H1 (cell line): Measurements from ENCODE around the gene LLGL1. TPM values are rescaled to one million over a fixed set of nuclear protein-coding genes. Genes with fewer than 3 reads are reported as not detected.

ENCODE experiments used
- CTCF ChIA-PET: fragments of 300-600 bp; sonication (Branson Sonifier 250); formaldehyde crosslinking; loops from one replicate; lab custom pipeline; 2021; ENCODE audit not compliant: partially characterized antibody; lab: Charles Lee
- POLR2A ChIA-PET: fragments of 300-600 bp; sonication (Branson Sonifier 250); formaldehyde crosslinking; loops from one replicate; lab custom pipeline; 2021; ENCODE audit warnings: inconsistent platforms; ENCODE audit not compliant: partially characterized antibody; lab: Charles Lee
- DNase-seq, 2 experiments: peaks; one replicate each; pipeline versions ENCODE4 v3.0.0 to v3.0.0-alpha.2; 2010 to 2022; ENCODE audit warnings: low spot score in 2 of 2, low read depth in 1 of 2, mixed read lengths in 1 of 2
- FAIRE-seq: peaks from 2 replicates; lab custom pipeline; 2011; peaks lifted over from hg19 to GRCh38; lab: Jason Lieb, UNC
- H2AFZ ChIP-seq: 2 replicates; pipeline ENCODE4 v1.8.1; 2012; ENCODE audit warnings: low read length, inconsistent platforms
- H2AK5ac ChIP-seq: 2 replicates; pipeline ENCODE4 v1.6.1; 2013; ENCODE audit warnings: low read depth, low read length
- H2BK120ac ChIP-seq: replicated peaks from 2 replicates; pipeline ENCODE3; 2013; ENCODE audit warnings: low read depth, low read length, inconsistent platforms
- H2BK12ac ChIP-seq: 2 replicates; pipeline ENCODE4 v1.6.1; 2013; ENCODE audit warnings: low read depth, low read length
- H2BK15ac ChIP-seq: 2 replicates; pipeline ENCODE4 v1.6.1; 2013; ENCODE audit warnings: low read length
- H2BK20ac ChIP-seq: 2 replicates; pipeline ENCODE4 v1.6.1; 2013; ENCODE audit warnings: low read length
- H2BK5ac ChIP-seq: 2 replicates; pipeline ENCODE4 v1.6.1; 2013; ENCODE audit warnings: low read depth, low read length
- H3K14ac ChIP-seq: 2 replicates; pipeline ENCODE4 v1.6.1; 2013; ENCODE audit warnings: inconsistent platforms; ENCODE audit not compliant: insufficient read length
- H3K18ac ChIP-seq: 2 replicates; pipeline ENCODE4 v1.6.1; 2013; ENCODE audit warnings: low read length; ENCODE audit errors: extremely low read depth
- H3K23ac ChIP-seq: 2 replicates; pipeline ENCODE4 v1.6.1; 2013; ENCODE audit warnings: inconsistent platforms; ENCODE audit not compliant: insufficient read length
- H3K23me2 ChIP-seq: 2 replicates; pipeline ENCODE4 v1.6.1; 2013; ENCODE audit warnings: low read depth, low read length
- H3K27ac ChIP-seq: 2 replicates; pipeline ENCODE4 v1.6.1; 2011; ENCODE audit warnings: low read depth, low read length, inconsistent platforms
- H3K27me3 ChIP-seq, 4 experiments: replicated peaks in 1 of 4; 1 replicate in 1 of 4; 2 replicates in 3 of 4; pipeline versions ENCODE4 v1.6.1 to v1.8.1; 2011 to 2013; ENCODE audit warnings: low read length in 3 of 4, mild to moderate bottlenecking in 3 of 4, inconsistent platforms in 2 of 4, mixed read lengths in 2 of 4, moderate library complexity in 1 of 4; ENCODE audit not compliant: control insufficient read depth in 3 of 4, insufficient read depth in 3 of 4; ENCODE audit errors: extremely low read depth in 1 of 4
- H3K36me3 ChIP-seq, 4 experiments: 2 replicates each; pipeline versions ENCODE4 v1.6.1 to v1.8.1; 2011 to 2013; ENCODE audit warnings: mild to moderate bottlenecking in 4 of 4, low read length in 3 of 4, moderate library complexity in 2 of 4, control low read depth in 1 of 4, inconsistent platforms in 1 of 4; ENCODE audit not compliant: insufficient read depth in 4 of 4, control insufficient read depth in 2 of 4
- H3K4ac ChIP-seq: replicated peaks from 2 replicates; pipeline ENCODE3; 2013; ENCODE audit warnings: low read length, low read depth, mixed read lengths, inconsistent platforms; ENCODE audit not compliant: insufficient read length
- H3K4me1 ChIP-seq, 4 experiments: replicated peaks in 1 of 4; 1 replicate in 1 of 4; 2 replicates in 3 of 4; pipeline versions ENCODE4 v1.6.1 to v1.8.1; 2011 to 2013; ENCODE audit warnings: low read length in 3 of 4, inconsistent platforms in 2 of 4, mixed read lengths in 1 of 4; ENCODE audit not compliant: insufficient read depth in 4 of 4, control insufficient read depth in 3 of 4
- H3K4me2 ChIP-seq, 2 experiments: 2 replicates each; pipeline versions ENCODE4 v1.6.1 to v1.8.1; 2011 to 2013; ENCODE audit warnings: low read depth in 2 of 2, low read length in 2 of 2, control low read depth in 1 of 2, inconsistent platforms in 1 of 2, mild to moderate bottlenecking in 1 of 2; ENCODE audit not compliant: insufficient read depth in 1 of 2
- H3K4me3 ChIP-seq, 4 experiments: fragments of 200-600, 300-600 bp in 1 of 4; sonication (generic), shearing (Covaris generic), sonication (Bioruptor Twin) in 1 of 4; 2 replicates each; pipeline versions ENCODE4 v1.5.1 to v1.8.1; 2011 to 2016; ENCODE audit warnings: low read length in 4 of 4, low read depth in 3 of 4, control low read depth in 2 of 4, inconsistent platforms in 2 of 4, mild to moderate bottlenecking in 2 of 4, mixed read lengths in 1 of 4, moderate library complexity in 1 of 4; ENCODE audit not compliant: insufficient read depth in 2 of 4; ENCODE audit errors: extremely low read depth in 1 of 4
- H3K56ac ChIP-seq: replicated peaks from 2 replicates; pipeline ENCODE3; 2013; ENCODE audit warnings: low read depth, mild to moderate bottlenecking, mixed read lengths, low read length, inconsistent platforms; ENCODE audit not compliant: insufficient read length
- H3K79me1 ChIP-seq: 2 replicates; pipeline ENCODE4 v1.6.1; 2013; ENCODE audit warnings: low read depth, low read length, control low read depth
- H3K79me2 ChIP-seq, 2 experiments: 2 replicates each; pipeline versions ENCODE4 v1.6.1 to v1.8.1; 2012 to 2013; ENCODE audit warnings: low read length in 2 of 2, mild to moderate bottlenecking in 2 of 2, inconsistent platforms in 1 of 2; ENCODE audit not compliant: insufficient read depth in 2 of 2, control insufficient read depth in 1 of 2
- H3K9ac ChIP-seq, 4 experiments: replicated peaks in 1 of 4; 1 replicate in 1 of 4; 2 replicates in 3 of 4; pipeline versions ENCODE4 v1.6.1 to v1.8.1; 2011 to 2013; ENCODE audit warnings: low read depth in 3 of 4, low read length in 3 of 4, control low read depth in 2 of 4, mild to moderate bottlenecking in 2 of 4, moderate library complexity in 2 of 4, inconsistent platforms in 1 of 4; ENCODE audit errors: extremely low read depth in 1 of 4
- H3K9me3 ChIP-seq, 2 experiments: 2 replicates each; pipeline versions ENCODE4 v1.6.1 to v1.8.1; 2012 to 2013; ENCODE audit warnings: mild to moderate bottlenecking in 2 of 2, moderate library complexity in 2 of 2, control low read depth in 1 of 2, inconsistent platforms in 1 of 2, low read depth in 1 of 2, low read length in 1 of 2, mixed read lengths in 1 of 2; ENCODE audit not compliant: insufficient read depth in 2 of 2
- H4K20me1 ChIP-seq, 2 experiments: replicated peaks in 1 of 2; 2 replicates each; pipeline versions ENCODE3 to v1.8.1; 2011 to 2013; ENCODE audit warnings: inconsistent platforms in 2 of 2, low read length in 2 of 2, mild to moderate bottlenecking in 1 of 2; ENCODE audit not compliant: insufficient read depth in 2 of 2, control insufficient read depth in 1 of 2
- H4K5ac ChIP-seq: 2 replicates; pipeline ENCODE4 v1.6.1; 2013; ENCODE audit warnings: low read length, low read depth, mixed read lengths, inconsistent platforms; ENCODE audit not compliant: insufficient read length
- H4K8ac ChIP-seq: 2 replicates; pipeline ENCODE4 v1.8.0; 2013; ENCODE audit warnings: mild to moderate bottlenecking, moderate library complexity, low read length, inconsistent platforms; ENCODE audit not compliant: insufficient read depth; ENCODE audit errors: extremely low read depth
- H4K91ac ChIP-seq: replicated peaks from 2 replicates; pipeline ENCODE3; 2013; ENCODE audit warnings: low read length, mixed read lengths, inconsistent platforms; ENCODE audit not compliant: insufficient read length
- CHD2 ChIP-seq: IDR thresholded peaks from 2 replicates; pipeline ENCODE4 v1.6.1; 2012; ENCODE audit warnings: low read length, improper control_type of control experiment
- EZH2 ChIP-seq: fragments of 200-600 bp; sonication (generic); IDR thresholded peaks from 2 replicates; pipeline ENCODE4 v1.7.1; 2012; ENCODE audit warnings: low read depth, mild to moderate bottlenecking, moderate library complexity, low read length, inconsistent platforms; ENCODE audit not compliant: severe bottlenecking
- GABPA ChIP-seq: IDR thresholded peaks from 2 replicates; pipeline ENCODE4 v1.6.1; 2011; ENCODE audit warnings: mild to moderate bottlenecking, low read length, moderate library complexity, borderline replicate concordance; ENCODE audit not compliant: insufficient read depth
- RAD21 ChIP-seq, 2 experiments: IDR thresholded peaks in 1 of 2; conservative IDR thresholded peaks in 1 of 2; 2 replicates each; pipeline ENCODE4 v1.6.1; 2011; ENCODE audit warnings: low read depth in 2 of 2, low read length in 2 of 2, improper control_type of control experiment in 1 of 2, inconsistent platforms in 1 of 2, mild to moderate bottlenecking in 1 of 2, moderate library complexity in 1 of 2
- SIN3A ChIP-seq, 2 experiments: IDR thresholded peaks in 1 of 2; conservative IDR thresholded peaks in 1 of 2; 2 replicates each; pipeline ENCODE4 v1.6.1; 2011 to 2012; ENCODE audit warnings: low read length in 2 of 2, improper control_type of control experiment in 1 of 2, low read depth in 1 of 2, mild to moderate bottlenecking in 1 of 2
- TAF7 ChIP-seq: optimal IDR thresholded peaks from 2 replicates; pipeline ENCODE3; 2011; ENCODE audit warnings: low read depth, mild to moderate bottlenecking, inconsistent platforms, low read length, moderate library complexity, borderline replicate concordance
- TCF12 ChIP-seq: IDR thresholded peaks from 2 replicates; pipeline ENCODE4 v1.6.1; 2011; ENCODE audit warnings: low read depth, mild to moderate bottlenecking, low read length
- TEAD4 ChIP-seq: IDR thresholded peaks from 2 replicates; pipeline ENCODE4 v1.6.1; 2012; ENCODE audit warnings: low read depth, low read length, inconsistent platforms, mixed read lengths
- WGBS, 2 experiments: shearing (Covaris generic) in 1 of 2; methylation state at CpG; one replicate each; pipeline versions ENCODE4 v1.1.6 to v1.1.7; 2013 to 2015; ENCODE audit warnings: low lambda C conversion rate in 2 of 2, mixed read lengths in 2 of 2, inconsistent platforms in 1 of 2, low coverage in 1 of 2, missing lambda C conversion rate in 1 of 2; ENCODE audit not compliant: insufficient replicate concordance in 2 of 2, insufficient coverage in 1 of 2, insufficient read length in 1 of 2; ENCODE audit errors: extremely low coverage in 1 of 2, missing lambda C conversion rate in 1 of 2; 5-methylcytosine and 5-hydroxymethylcytosine counted together
- polyA plus RNA-seq, 7 experiments: library from polyadenylated mRNA; depleted of rRNA in 3 of 7; stranded (reverse) in 5 of 7; unstranded in 2 of 7; fragments of >200 nt in 5 of 7; fragments of 200-250 nt in 2 of 7; gene quantifications; 1 replicate in 5 of 7; 2 replicates in 1 of 7; 4 replicates in 1 of 7; pipeline versions ENCODE4 v1.2.1 to v1.2.3, GENCODE V29; 2011 to 2013; ENCODE audit warnings: missing spikeins in 2 of 7, mixed read lengths in 2 of 7
- total RNA-seq: library from RNA; stranded (reverse); fragmentation: NEBNext Ultra II Directional; extraction: Animal tissue kit (Norgen Biotek cat#: 25700); gene quantifications from 2 replicates; pipeline ENCODE4 v1.2.1, GENCODE V29; 2021
- TF ChIP-seq, protein P1 (sequence below): IDR thresholded peaks from 2 replicates; pipeline ENCODE4 v1.6.1; 2012; ENCODE audit warnings: inconsistent platforms

The LLGL1 gene
- total and polyA plus RNA-seq, 2 of the 8 experiments (the other 6 are each of a cell fraction or from before 2014, with no cell fraction given): 71.3 to 107 TPM

DNA sequence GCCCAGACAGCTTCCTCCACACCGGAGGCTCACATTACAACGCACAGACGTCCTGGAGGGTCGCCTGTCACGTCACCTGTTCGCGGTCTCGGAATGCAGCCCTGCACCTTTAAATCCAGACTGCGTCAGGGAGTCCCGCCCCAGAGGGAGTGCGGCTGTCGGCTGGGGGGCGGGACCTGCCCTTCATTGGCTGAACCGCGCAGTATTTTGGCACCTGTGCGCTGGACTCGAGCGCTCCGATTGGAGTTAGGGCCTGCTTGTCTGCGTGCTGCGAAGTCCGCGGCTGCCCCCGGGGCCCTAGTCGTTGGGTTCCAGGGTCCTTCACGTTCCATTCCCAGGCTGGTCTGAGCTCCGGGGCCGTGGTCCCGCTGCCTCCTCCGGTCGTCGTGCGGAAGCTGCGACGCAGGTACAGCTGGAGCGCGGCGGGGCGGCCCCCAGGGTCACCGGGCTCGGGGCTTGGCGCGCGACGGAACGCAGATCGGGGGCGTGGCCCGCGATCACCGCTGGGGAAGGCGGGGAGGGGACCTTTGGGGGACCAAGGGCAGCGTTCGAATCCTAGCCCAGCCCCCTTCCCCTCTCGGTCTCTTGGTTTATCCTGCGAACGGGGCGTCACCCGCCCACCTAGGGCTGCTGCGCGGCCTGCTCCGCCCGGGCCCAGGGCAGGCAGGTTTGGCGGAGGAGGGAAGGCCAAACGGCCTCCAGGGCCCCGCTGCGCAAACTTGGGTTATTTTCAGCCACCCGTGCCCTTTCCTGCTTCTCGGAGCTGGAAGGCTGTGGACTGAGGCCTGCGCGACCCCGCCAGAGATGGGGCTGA, 35.1 kb downstream of the LLGL1 start, which contains the start of gene MIEF2:
Gene MIEF2 (plus strand): TSS at position 331 of the 814 bp plus-strand sequence. CDS start 2,059 bp downstream, outside the sequence.
- Histone ChIP-seq H3K27ac (peak within 1 kb of the TSS; percentile 90; the same call in 1 of the 2 replicates), H2BK12ac (0 out of 2 replicates have a peak within 1 kb of the TSS, but pooled peaks have one; percentile 0), H3K4me2 (peak within 1 kb of the TSS; percentile 64 to 79), H3K36me3 (peaks cover 3 to 28% (median 11%) of the 10 kb centered on the region in 4 experiments; a peak in 7 of 8 replicates), H2AFZ (peak within 1 kb of the TSS; percentile 61), H3K79me2 (peaks cover 0 to 24% of the 10 kb centered on the region in 2 experiments; a peak in 1 of 4 replicates), H3K79me1 (peaks cover 15% of the 10 kb centered on the region), H3K9me3 (no peaks in the 10 kb centered on the region), H3K9ac (peak within 1 kb of the TSS; percentile 59 to 79 (median 70)), H2BK20ac (no peak within 1 kb of the TSS), H3K56ac (peak within 1 kb of the TSS; percentile 92), H3K4ac (peak within 1 kb of the TSS; percentile 2), H3K27me3 (no peaks in the 10 kb centered on the region), H2BK120ac (no peak within 1 kb of the TSS), H4K91ac (no peak within 1 kb of the TSS), H3K23me2 (peaks cover 14% of the 10 kb centered on the region), H4K20me1 (peaks cover 4 to 9% of the 10 kb centered on the region in 2 experiments), H3K18ac (peak within 1 kb of the TSS; percentile 99), H4K5ac (peak within 1 kb of the TSS; percentile 99), H2BK15ac (peak within 1 kb of the TSS; percentile 81; the same call in 1 of the 2 replicates), H3K23ac (no peak within 1 kb of the TSS), H4K8ac (peak within 1 kb of the TSS; percentile 86), H3K4me3 (peak within 1 kb of the TSS; percentile 76 to 88 (median 84)), H2AK5ac (no peak within 1 kb of the TSS), H2BK5ac (peak within 1 kb of the TSS; percentile 97), H3K14ac (no peak within 1 kb of the TSS), H3K4me1 (peaks cover 4 to 37% (median 20%) of the 10 kb centered on the region in 4 experiments)
- WGBS, 2 experiments: 1% methylated on average over 61 of the region's 72 CpGs; no CpG with 5 or more reads in 1 of the 2 experiments
- DNase-seq: peak; percentile 91 to 94
- ChIA-PET POLR2A (interaction anchor here (0.9 to 11.5 kb wide), 12 partner anchors 12 to 102 kb away, joined by 3 to 171 read pairs (median 4); partner anchors contain the start of gene SHMT1), CTCF (interaction anchor here (0.8 to 5.4 kb wide), 6 partner anchors 10 to 119 kb away, joined by 3 to 30 read pairs (median 4); no protein-coding TSS in a partner anchor)
- peak; percentile 84 for FAIRE-seq
- no peak for TF ChIP-seq RAD21 (IDR thresholded peaks at IDR 0.05 in 1 of 2, conservative IDR thresholded peaks at IDR 0.05 in 1 of 2; ENCODE audit: low read depth in 2 of 2, low read length in 2 of 2)
- 0 out of 2 replicates have a peak, but pooled peaks have one; percentile 16 for TF ChIP-seq TCF12
- TF ChIP-seq TEAD4: peak; percentile 94
- TF ChIP-seq, protein P1, sequence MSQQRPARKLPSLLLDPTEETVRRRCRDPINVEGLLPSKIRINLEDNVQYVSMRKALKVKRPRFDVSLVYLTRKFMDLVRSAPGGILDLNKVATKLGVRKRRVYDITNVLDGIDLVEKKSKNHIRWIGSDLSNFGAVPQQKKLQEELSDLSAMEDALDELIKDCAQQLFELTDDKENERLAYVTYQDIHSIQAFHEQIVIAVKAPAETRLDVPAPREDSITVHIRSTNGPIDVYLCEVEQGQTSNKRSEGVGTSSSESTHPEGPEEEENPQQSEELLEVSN: peak; percentile 33; the same call in 1 of the 2 replicates
- TF ChIP-seq TAF7: peak; percentile 69
- TF ChIP-seq GABPA: no peak
- TF ChIP-seq EZH2: no peak
- peak; percentile 79 for TF ChIP-seq CHD2
- TF ChIP-seq SIN3A (conservative IDR thresholded peaks at IDR 0.05 in 1 of 2, IDR thresholded peaks at IDR 0.05 in 1 of 2; ENCODE audit: low read depth in 1 of 2, low read length in 2 of 2): peak; percentile 76 to 77; a peak in 2 of 4 replicates
